DOHH2 (cell line): ENCODE data around the gene TAF9.

ENCODE experiments used
- H3F3A ChIP-seq: fragments of 200-600 bp; sonication (generic), shearing (Covaris generic); 2 replicates; pipeline ENCODE4 v1.6.0; 2016; ENCODE audit warnings: antibody characterized with exemption, mild to moderate bottlenecking; ENCODE audit not compliant: control insufficient read depth, insufficient read depth
- H3K27ac ChIP-seq: fragments of 200-600 bp; sonication (generic); 2 replicates; pipeline ENCODE4 v1.5.1; 2014; ENCODE audit warnings: low read depth, mild to moderate bottlenecking, low read length, moderate library complexity
- H3K27me3 ChIP-seq: fragments of 200-600 bp; sonication (generic); 2 replicates; pipeline ENCODE4 v1.6.1; 2014; ENCODE audit warnings: mild to moderate bottlenecking, low read length, mixed read lengths; ENCODE audit not compliant: control insufficient read depth
- H3K36me3 ChIP-seq: fragments of 200-600 bp; sonication (generic); 2 replicates; pipeline ENCODE4 v1.6.1; 2014; ENCODE audit warnings: mild to moderate bottlenecking, low read length, moderate library complexity, mixed read lengths; ENCODE audit not compliant: control insufficient read depth
- H3K4me1 ChIP-seq: fragments of 200-600 bp; sonication (generic); 2 replicates; pipeline ENCODE4 v1.6.1; 2014; ENCODE audit warnings: mild to moderate bottlenecking, low read length, mixed read lengths; ENCODE audit not compliant: control insufficient read depth
- H3K4me2 ChIP-seq: fragments of 200-600 bp; sonication (generic); 2 replicates; pipeline ENCODE4 v1.6.0; 2014; ENCODE audit warnings: mild to moderate bottlenecking, low read length, moderate library complexity
- H3K4me3 ChIP-seq: fragments of 200-600 bp; sonication (generic); 2 replicates; pipeline ENCODE4 v1.5.1; 2014; ENCODE audit warnings: mild to moderate bottlenecking, low read length, mixed read lengths
- H3K79me2 ChIP-seq: fragments of 200-600 bp; sonication (generic); 2 replicates; pipeline ENCODE4 v1.6.1; 2014; ENCODE audit warnings: mild to moderate bottlenecking, low read length, mixed read lengths; ENCODE audit not compliant: control insufficient read depth
- H3K9me2 ChIP-seq: fragments of 200-600 bp; sonication (generic); replicated peaks from 2 replicates; pipeline ENCODE4 v1.6.1; 2014; ENCODE audit warnings: mild to moderate bottlenecking, low read length, mixed read lengths; ENCODE audit not compliant: control insufficient read depth
- H3K9me3 ChIP-seq: fragments of 200-600 bp; sonication (generic); 2 replicates; pipeline ENCODE4 v1.6.1; 2014; ENCODE audit warnings: antibody characterized with exemption, low read length, mixed read lengths; ENCODE audit not compliant: control insufficient read depth, insufficient read depth
- H4K20me1 ChIP-seq: fragments of 200-600 bp; sonication (generic); 2 replicates; pipeline ENCODE4 v1.6.0; 2014; ENCODE audit warnings: low read depth, mild to moderate bottlenecking, antibody characterized with exemption, low read length, moderate library complexity; ENCODE audit not compliant: control insufficient read depth, insufficient read depth
- CTCF ChIP-seq: fragments of 200-600 bp; sonication (generic); IDR thresholded peaks from one replicate; pipeline ENCODE4 v1.5.1; 2014; ENCODE audit warnings: antibody characterized with exemption, mild to moderate bottlenecking, low read depth, low read length; ENCODE audit not compliant: poor library complexity, severe bottlenecking
- EZH2phosphoT487 ChIP-seq: fragments of 200-600 bp; sonication (generic); IDR thresholded peaks from 2 replicates; pipeline ENCODE4 v1.6.1; 2017; ENCODE audit warnings: borderline replicate concordance, mild to moderate bottlenecking, antibody characterized with exemption, low read length, moderate library complexity, mixed read lengths

TAF9 gene

GRCh38 chr5:69404659-69405330, 35.5 kb upstream of the TAF9 start:
- H3K4me1 ChIP-seq = no peaks in the 10 kb centered on the region
- H3K9me3 ChIP-seq = no peaks in the 10 kb centered on the region
- H3K36me3 ChIP-seq = peaks cover 77% of the 10 kb centered on the region
- H3K4me3 ChIP-seq = no peak overlapping the region
- no peaks in the 10 kb centered on the region for H4K20me1 ChIP-seq
- H3K79me2 ChIP-seq = no peaks in the 10 kb centered on the region
- no peaks in the 10 kb centered on the region; the same call in 1 of the 2 replicates for H3F3A ChIP-seq
- H3K27ac ChIP-seq = no peak overlapping the region
- no peak overlapping the region for H3K4me2 ChIP-seq
- no peaks in the 10 kb centered on the region for H3K9me2 ChIP-seq
- no peaks in the 10 kb centered on the region for H3K27me3 ChIP-seq
- no peak for TF ChIP-seq CTCF
- TF ChIP-seq EZH2phosphoT487 = no peak

DNA sequence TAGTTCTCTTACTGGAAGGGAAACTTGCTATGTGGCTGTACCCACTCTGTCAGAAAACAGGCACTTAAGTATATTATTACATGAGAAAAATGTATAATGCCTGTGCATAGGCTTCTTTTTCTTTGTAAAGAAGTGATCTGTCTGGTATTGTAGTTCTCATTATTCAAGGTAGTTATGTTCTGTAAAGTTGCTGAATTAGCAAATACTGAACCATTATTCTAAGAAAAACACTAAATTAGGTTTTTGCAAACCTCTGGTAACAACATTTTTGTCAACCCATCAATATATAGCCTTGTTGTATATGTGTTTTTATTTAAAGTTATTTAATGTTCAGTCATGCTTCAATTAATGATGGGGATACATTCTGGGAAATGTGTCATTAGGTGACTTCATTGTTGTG, 9.1 kb upstream of the TAF9 start:
- Histone ChIP-seq H3K4me3 (no peak overlapping the region), H3K9me2 (no peaks in the 10 kb centered on the region), H3K36me3 (peaks cover 81% of the 10 kb centered on the region), H3K27ac (no peak overlapping the region), H3K4me2 (no peak overlapping the region), H3K27me3 (no peaks in the 10 kb centered on the region), H4K20me1 (no peaks in the 10 kb centered on the region), H3K4me1 (peaks cover 35% of the 10 kb centered on the region), H3K9me3 (no peaks in the 10 kb centered on the region), H3F3A (peaks cover 15% of the 10 kb centered on the region), H3K79me2 (peaks cover 70% of the 10 kb centered on the region)
- TF ChIP-seq CTCF = no peak
- no peak for TF ChIP-seq EZH2phosphoT487

DNA sequence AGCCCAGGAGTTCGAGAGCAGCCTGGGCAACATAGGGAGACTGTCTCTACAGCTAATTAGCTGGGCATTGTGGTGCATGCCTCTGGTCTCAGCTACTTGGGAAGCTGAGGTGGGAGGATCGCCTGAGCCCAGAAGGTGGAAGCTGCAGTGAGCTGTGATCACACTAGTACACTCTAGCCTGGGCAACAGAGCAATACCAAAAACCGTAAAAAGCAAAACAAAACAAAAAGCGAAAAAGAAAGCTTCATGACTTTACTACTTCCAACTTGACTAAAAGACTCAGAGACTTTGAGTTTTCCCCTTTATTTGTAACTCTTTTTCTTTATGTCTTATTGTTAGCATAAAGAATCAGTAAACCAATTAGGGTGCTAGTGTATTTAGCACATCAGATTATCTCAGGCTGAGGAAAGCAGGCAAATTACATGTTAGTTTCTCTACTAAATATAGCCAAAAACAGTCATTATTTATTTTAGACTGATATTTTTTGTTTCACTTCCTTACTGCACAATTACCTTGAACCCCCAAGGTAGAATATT, 5.7 kb upstream of the TAF9 start:
- no peak for TF ChIP-seq CTCF
- no peak for TF ChIP-seq EZH2phosphoT487
- Histone ChIP-seq H4K20me1 (no peaks in the 10 kb centered on the region), H3K4me3 (peak overlapping the region; percentile 73), H3K79me2 (peaks cover 88% of the 10 kb centered on the region), H3K27ac (peak overlapping the region; percentile 98), H3K4me1 (peaks cover 44% of the 10 kb centered on the region), H3K4me2 (peak overlapping the region; percentile 97), H3K36me3 (peaks cover 70% of the 10 kb centered on the region), H3K9me3 (no peaks in the 10 kb centered on the region), H3K27me3 (no peaks in the 10 kb centered on the region), H3K9me2 (no peaks in the 10 kb centered on the region), H3F3A (peaks cover 20% of the 10 kb centered on the region)
